ENCODE results near the gene TAS2R31.
"Not testable (repeated sequence)": the region's sequence is repeated elsewhere in the genome, so short reads cannot be mapped to it uniquely, and the experiment has no call there.

Gene TAS2R31

GRCh38 chr12:11031307-11031706, at the start of gene TAS2R31:
TAS2R31 (minus strand) TSS chr12:11031407; CDS start chr12:11031335, 72 bp downstream.
- DNase-seq (ENCODE audit: low read depth in 3 of 3): no peak

GRCh38 chr12:11078246-11078645, 47.0 kb upstream of the TAS2R31 start:
- DNase-seq (ENCODE audit: low read depth in 3 of 3): no peak

GRCh38 chr12:11075642-11076041, 44.4 kb upstream of the TAS2R31 start:
- DNase-seq (ENCODE audit: low read depth in 3 of 3): no peak

GRCh38 chr12:11071414-11071813, 40.2 kb upstream of the TAS2R31 start:
- no peak for DNase-seq (ENCODE audit: low read depth in 3 of 3)

GRCh38 chr12:11070999-11071398, 39.8 kb upstream of the TAS2R31 start:
- DNase-seq (ENCODE audit: low read depth in 3 of 3): no peak

GRCh38 chr12:11069854-11070365, 38.7 kb upstream of the TAS2R31 start:
- no peak for DNase-seq (ENCODE audit: low read depth in 3 of 3)

- DNase-seq (ENCODE audit: low read depth in 3 of 3): no peak
Observed at GRCh38 chr12:11067514-11067913, 36.3 kb upstream of the TAS2R31 start.

GRCh38 chr12:11062194-11062593, 31.0 kb upstream of the TAS2R31 start, which contains the start of gene TAS2R46:
TAS2R46 (minus strand) TSS chr12:11062294; CDS start chr12:11062294, 0 bp downstream.
- DNase-seq (ENCODE audit: low read depth in 3 of 3): not testable (repeated sequence)

GRCh38 chr12:11059784-11060183, 28.6 kb upstream of the TAS2R31 start:
- no peak for DNase-seq (ENCODE audit: low read depth in 3 of 3)

GRCh38 chr12:11059041-11059440, 27.8 kb upstream of the TAS2R31 start:
- no peak for DNase-seq (ENCODE audit: low read depth in 3 of 3)

GRCh38 chr12:11055306-11055705, 24.1 kb upstream of the TAS2R31 start:
- no peak for DNase-seq (ENCODE audit: low read depth in 3 of 3)

GRCh38 chr12:11049806-11050531, 18.8 kb upstream of the TAS2R31 start:
- not testable (repeated sequence) for DNase-seq (ENCODE audit: low read depth in 3 of 3)

- DNase-seq (ENCODE audit: low read depth in 3 of 3): not testable (repeated sequence)
Observed at GRCh38 chr12:11041366-11041765, 10.2 kb upstream of the TAS2R31 start.

- no peak for DNase-seq (ENCODE audit: low read depth in 3 of 3)
Observed at GRCh38 chr12:11040162-11040561, 9.0 kb upstream of the TAS2R31 start.

- DNase-seq (ENCODE audit: low read depth in 3 of 3): no peak
Observed at GRCh38 chr12:11039171-11039570, 8.0 kb upstream of the TAS2R31 start.

GRCh38 chr12:11033959-11034358, 2.8 kb upstream of the TAS2R31 start:
- not testable (repeated sequence) for DNase-seq (ENCODE audit: low read depth in 3 of 3)

GRCh38 chr12:11026118-11026517, 5.1 kb downstream of the TAS2R31 start:
- DNase-seq (ENCODE audit: low read depth in 3 of 3): no peak

- DNase-seq (ENCODE audit: low read depth in 3 of 3): no peak
Observed at GRCh38 chr12:11023387-11023786, 7.8 kb downstream of the TAS2R31 start.

GRCh38 chr12:11022520-11022919, 8.7 kb downstream of the TAS2R31 start, which contains the start of gene TAS2R19:
TAS2R19 (minus strand) TSS chr12:11022620; CDS start chr12:11022571, 49 bp downstream.
- no peak for DNase-seq (ENCODE audit: low read depth in 3 of 3)

- no peak for DNase-seq (ENCODE audit: low read depth in 3 of 3)
Observed at GRCh38 chr12:11016937-11017336, 14.3 kb downstream of the TAS2R31 start.

- DNase-seq (ENCODE audit: low read depth in 3 of 3): no peak
Observed at GRCh38 chr12:11015775-11016430, 15.3 kb downstream of the TAS2R31 start.

GRCh38 chr12:11014234-11014633, 17.0 kb downstream of the TAS2R31 start:
- DNase-seq (ENCODE audit: low read depth in 3 of 3): no peak

- no peak for DNase-seq (ENCODE audit: low read depth in 3 of 3)
Observed at GRCh38 chr12:11007608-11008007, 23.6 kb downstream of the TAS2R31 start.
